Endothelial cell of umbilical vein (primary cell): ENCODE data around the gene PKD1L1. TPM values are rescaled to one million over a fixed set of nuclear protein-coding genes. Genes with fewer than 3 reads are reported as not detected.

ENCODE experiments used
- BruUV-seq: library from RNA; stranded (reverse); fragments of 400-500 nt; replicated peaks from 2 replicates; lab custom pipeline; 2021; lab: Mats Ljungman, UMichigan
- CTCF ChIA-PET: fragments of 300-600, 350-600 bp; sonication (Branson Sonifier 250); formaldehyde crosslinking; loops from one replicate; lab custom pipeline; 2021; ENCODE audit warnings: antibody characterized with exemption, inconsistent platforms; lab: Charles Lee
- POLR2A ChIA-PET: fragments of 300-600, 350-600 bp; sonication (Branson Sonifier 250); formaldehyde crosslinking; loops from one replicate; lab custom pipeline; 2021; ENCODE audit warnings: antibody characterized with exemption, inconsistent platforms; lab: Charles Lee
- DNase-seq: peaks from one replicate; pipeline ENCODE4 v3.0.0-alpha.2; 2011; ENCODE audit warnings: low read depth, low spot score
- FAIRE-seq: peaks from 2 replicates; lab custom pipeline; 2011; peaks lifted over from hg19 to GRCh38; lab: Jason Lieb, UNC
- H2AFZ ChIP-seq: 2 replicates; pipeline ENCODE4 v1.6.0; 2012; ENCODE audit warnings: low read depth, low read length, control low read depth, inconsistent platforms
- H3K27ac ChIP-seq: 2 replicates; pipeline ENCODE4 v1.5.1; 2011; ENCODE audit warnings: low read depth, mild to moderate bottlenecking, control low read depth, low read length, moderate library complexity; ENCODE audit not compliant: insufficient read depth
- H3K27me3 ChIP-seq, 2 experiments: 2 replicates each; pipeline versions ENCODE4 v1.6.0 to v1.6.1; 2011; ENCODE audit warnings: low read length in 2 of 2, mixed read lengths in 1 of 2; ENCODE audit not compliant: control insufficient read depth in 2 of 2, insufficient read depth in 2 of 2
- H3K36me3 ChIP-seq, 2 experiments: 2 replicates in 1 of 2; 3 replicates in 1 of 2; pipeline ENCODE4 v1.5.1; 2011; ENCODE audit warnings: low read length in 2 of 2, mild to moderate bottlenecking in 1 of 2, moderate library complexity in 1 of 2; ENCODE audit not compliant: control insufficient read depth in 2 of 2, insufficient read depth in 2 of 2; ENCODE audit errors: extremely low read depth in 1 of 2
- H3K4me1 ChIP-seq: 3 replicates; pipeline ENCODE4 v1.5.1; 2011; ENCODE audit warnings: mild to moderate bottlenecking, low read length; ENCODE audit not compliant: control insufficient read depth, insufficient read depth; ENCODE audit errors: extremely low read depth
- H3K4me2 ChIP-seq: 2 replicates; pipeline ENCODE4 v1.6.1; 2011; ENCODE audit warnings: low read length, control low read depth, mixed read lengths; ENCODE audit not compliant: insufficient read depth
- H3K4me3 ChIP-seq, 3 experiments: fragments of 200-600 bp in 1 of 3; sonication (generic), shearing (Covaris generic) in 1 of 3; replicated peaks in 1 of 3; 2 replicates each; pipeline ENCODE4 v1.5.1; 2011 to 2016; ENCODE audit warnings: control low read depth in 3 of 3, low read length in 3 of 3, mild to moderate bottlenecking in 2 of 3, inconsistent platforms in 1 of 3, low read depth in 1 of 3, moderate library complexity in 1 of 3; ENCODE audit not compliant: insufficient read depth in 1 of 3
- H3K79me2 ChIP-seq: 2 replicates; pipeline ENCODE4 v1.6.0; 2012; ENCODE audit warnings: low read length, inconsistent platforms; ENCODE audit not compliant: control insufficient read depth, insufficient read depth
- H3K9ac ChIP-seq: replicated peaks from 2 replicates; pipeline ENCODE3; 2011; ENCODE audit warnings: low read length, control low read depth; ENCODE audit not compliant: insufficient read depth; ENCODE audit errors: extremely low read depth
- H3K9me1 ChIP-seq: replicated peaks from 3 replicates; pipeline ENCODE4 v1.6.0; 2011; ENCODE audit warnings: mild to moderate bottlenecking, low read length; ENCODE audit not compliant: control insufficient read depth, insufficient read depth; ENCODE audit errors: extremely low read depth
- H3K9me3 ChIP-seq: replicated peaks from 2 replicates; pipeline ENCODE4 v1.5.1; 2012; ENCODE audit warnings: low read length, inconsistent platforms; ENCODE audit not compliant: control insufficient read depth, insufficient read depth
- H4K20me1 ChIP-seq: replicated peaks from 2 replicates; pipeline ENCODE3; 2011; ENCODE audit warnings: mild to moderate bottlenecking, low read length; ENCODE audit not compliant: control insufficient read depth, insufficient read depth; ENCODE audit errors: extremely low read depth
- CTCF ChIP-seq, 2 donors: IDR thresholded peaks; 1 replicate in 1 of 2; 2 replicates in 1 of 2; pipeline ENCODE4 v1.5.1; 2011; ENCODE audit warnings: low read length in 2 of 2, mild to moderate bottlenecking in 2 of 2, moderate library complexity in 2 of 2, control low read depth in 1 of 2, inconsistent platforms in 1 of 2, low read depth in 1 of 2; ENCODE audit not compliant: insufficient read depth in 1 of 2; ENCODE audit errors: extremely low read depth in 1 of 2
- EZH2 ChIP-seq: IDR thresholded peaks from 2 replicates; pipeline ENCODE4 v1.6.1; 2012; ENCODE audit warnings: borderline replicate concordance, low read depth, mild to moderate bottlenecking, moderate library complexity, low read length, inconsistent platforms; ENCODE audit not compliant: severe bottlenecking
- FOS ChIP-seq: IDR thresholded peaks from 2 replicates; pipeline ENCODE4 v1.6.1; 2011; ENCODE audit warnings: mild to moderate bottlenecking, low read length, moderate library complexity, borderline replicate concordance; ENCODE audit not compliant: insufficient read depth
- GATA2 ChIP-seq: IDR thresholded peaks from 2 replicates; pipeline ENCODE4 v1.7.0; 2011; ENCODE audit warnings: low read depth, mild to moderate bottlenecking, moderate library complexity, mixed read lengths, low read length; ENCODE audit not compliant: insufficient read length, insufficient read depth
- JUN ChIP-seq: IDR thresholded peaks from 2 replicates; pipeline ENCODE4 v1.6.1; 2011; ENCODE audit warnings: borderline replicate concordance, low read depth; ENCODE audit not compliant: insufficient read length, insufficient read depth
- MAX ChIP-seq: IDR thresholded peaks from 2 replicates; pipeline ENCODE4 v1.6.1; 2011; ENCODE audit not compliant: insufficient read depth, insufficient read length
- MYC ChIP-seq: IDR thresholded peaks from one replicate; pipeline ENCODE4 v1.6.1; 2011; ENCODE audit warnings: mild to moderate bottlenecking, low read depth, low read length
- POLR2A ChIP-seq: IDR thresholded peaks from 2 replicates; pipeline ENCODE4 v1.6.1; 2012; ENCODE audit warnings: low read depth, mild to moderate bottlenecking, control low read depth, low read length
- POLR2AphosphoS5 ChIP-seq: IDR thresholded peaks from 2 replicates; pipeline ENCODE4 v1.6.1; 2012; ENCODE audit warnings: low read depth, mild to moderate bottlenecking, control low read depth, low read length, moderate library complexity; ENCODE audit not compliant: insufficient read depth
- dilution Hi-C: fragments of 300-500 bp; cut with MboI; formaldehyde crosslinking; loops from one replicate; pipeline ENCODE4 v1.15.0; 2019; ENCODE audit warnings: low sequenced_read_pairs; ENCODE audit not compliant: extremely low pct_ligation_motif_present
- intact Hi-C: fragments of 100-400 bp; cut with micrococcal nuclease; formaldehyde crosslinking; loops from one replicate; pipeline ENCODE4 v1.10.0; 2022
- polyA plus RNA-seq, 4 experiments: library from polyadenylated mRNA; depleted of rRNA in 3 of 4; stranded (reverse) in 3 of 4; unstranded in 1 of 4; fragments of >200 nt; gene quantifications; 2 replicates each; pipeline versions ENCODE4 v1.2.1 to v1.2.3, GENCODE V29; 2011 to 2012; ENCODE audit warnings: missing spikeins in 1 of 4
- total RNA-seq: library from RNA; stranded (reverse); gene quantifications from 2 replicates; pipeline ENCODE4 v1.2.3, GENCODE V29; 2021

PKD1L1 gene
- total and polyA plus RNA-seq, 2 donors (not counting 3 experiments of a cell fraction or from before 2014, with no cell fraction given) = 4.1 to 5.9 TPM

- Histone ChIP-seq H3K27me3 (no peaks in the 10 kb centered on the region), H3K9ac (no peak overlapping the region), H4K20me1 (no peaks in the 10 kb centered on the region), H3K27ac (no peak overlapping the region), H3K36me3 (no peaks in the 10 kb centered on the region), H2AFZ (no peak overlapping the region), H3K79me2 (no peaks in the 10 kb centered on the region), H3K9me3 (no peaks in the 10 kb centered on the region), H3K4me1 (peaks cover 42% of the 10 kb centered on the region), H3K4me3 (no peak overlapping the region), H3K4me2 (no peak overlapping the region), H3K9me1 (no peaks in the 10 kb centered on the region)
- dilution Hi-C loops = no loop called here
- POLR2A ChIA-PET = no interaction called here
- intact Hi-C loops = loop anchor here (10.0 kb wide), 1 partner anchor 1027 kb away; no protein-coding TSS in a partner anchor
- no peak for FAIRE-seq
- BruUV-seq = no TSS peak
- TF ChIP-seq GATA2 = no peak
- TF ChIP-seq POLR2A = no peak
- TF ChIP-seq JUN = no peak
- TF ChIP-seq POLR2AphosphoS5 = no peak
- TF ChIP-seq EZH2 = no peak
- TF ChIP-seq CTCF (IDR thresholded peaks at IDR 0.05; ENCODE audit: extremely low read depth in 1 of 2, insufficient read depth in 1 of 2, low read depth in 1 of 2, low read length in 2 of 2) = no peak
- no peak for TF ChIP-seq MYC
- TF ChIP-seq FOS = no peak
- TF ChIP-seq MAX = no peak
- no peak for DNase-seq
- CTCF ChIA-PET = no interaction called here
Measured at GRCh38 chr7:47782022-47782421, 166.2 kb downstream of the PKD1L1 start.
